Right atrium auricular region (tissue), 2 donors: ENCODE data around the gene PRX. TPM values are rescaled to one million over a fixed set of nuclear protein-coding genes. Genes with fewer than 3 reads are reported as not detected.

Experiments used
- DNase-seq: peaks from one replicate; pipeline ENCODE4 v3.0.0-alpha.2; 2019; ENCODE audit warnings: low spot score
- H3K27ac ChIP-seq, 2 donors: fragments of 200-600 bp; sonication (generic); 1 replicate in 1 of 2; 2 replicates in 1 of 2; pipeline ENCODE4 v1.5.1; 2016 to 2019
- H3K27me3 ChIP-seq, 2 donors: fragments of 200-600 bp; sonication (generic); one replicate each; pipeline versions ENCODE4 v1.5.1 to v1.6.0; 2017 to 2019
- H3K36me3 ChIP-seq: fragments of 200-600 bp; sonication (generic); one replicate; pipeline ENCODE4 v1.5.1; 2016
- H3K4me1 ChIP-seq, 2 donors: fragments of 200-600 bp; sonication (generic); one replicate each; pipeline versions ENCODE4 v1.5.1 to v1.6.0; 2017 to 2019
- H3K4me3 ChIP-seq, 2 donors: fragments of 200-600 bp; sonication (generic); 1 replicate in 1 of 2; 2 replicates in 1 of 2; pipeline ENCODE4 v1.5.1; 2017 to 2019; ENCODE audit warnings: mild to moderate bottlenecking in 1 of 2, moderate library complexity in 1 of 2
- H3K9me3 ChIP-seq, 2 donors: fragments of 200-600 bp; sonication (generic); one replicate each; pipeline ENCODE4 v1.5.1; 2019
- total RNA-seq, 2 donors: library from RNA; depleted of rRNA; stranded (reverse); fragments of >200 nt; gene quantifications; one replicate each; pipeline ENCODE4 v1.1.0, GENCODE V29; 2016
- TF ChIP-seq, protein P1 (sequence below), 2 donors: fragments of 200-600 bp; sonication (generic); IDR thresholded peaks; one replicate each; pipeline ENCODE4 v1.5.1; 2019; ENCODE audit warnings: antibody characterized with exemption in 2 of 2

PRX gene
- total RNA-seq, 2 donors from 2014 or later = 4.8 to 5.1 TPM

- Histone ChIP-seq H3K36me3 (no peaks in the 10 kb centered on the region), H3K27ac (no peak overlapping the region), H3K4me1 (no peaks in the 10 kb centered on the region), H3K4me3 (no peak overlapping the region), H3K27me3 (no peaks in the 10 kb centered on the region), H3K9me3 (no peaks in the 10 kb centered on the region)
- TF ChIP-seq, protein P1, sequence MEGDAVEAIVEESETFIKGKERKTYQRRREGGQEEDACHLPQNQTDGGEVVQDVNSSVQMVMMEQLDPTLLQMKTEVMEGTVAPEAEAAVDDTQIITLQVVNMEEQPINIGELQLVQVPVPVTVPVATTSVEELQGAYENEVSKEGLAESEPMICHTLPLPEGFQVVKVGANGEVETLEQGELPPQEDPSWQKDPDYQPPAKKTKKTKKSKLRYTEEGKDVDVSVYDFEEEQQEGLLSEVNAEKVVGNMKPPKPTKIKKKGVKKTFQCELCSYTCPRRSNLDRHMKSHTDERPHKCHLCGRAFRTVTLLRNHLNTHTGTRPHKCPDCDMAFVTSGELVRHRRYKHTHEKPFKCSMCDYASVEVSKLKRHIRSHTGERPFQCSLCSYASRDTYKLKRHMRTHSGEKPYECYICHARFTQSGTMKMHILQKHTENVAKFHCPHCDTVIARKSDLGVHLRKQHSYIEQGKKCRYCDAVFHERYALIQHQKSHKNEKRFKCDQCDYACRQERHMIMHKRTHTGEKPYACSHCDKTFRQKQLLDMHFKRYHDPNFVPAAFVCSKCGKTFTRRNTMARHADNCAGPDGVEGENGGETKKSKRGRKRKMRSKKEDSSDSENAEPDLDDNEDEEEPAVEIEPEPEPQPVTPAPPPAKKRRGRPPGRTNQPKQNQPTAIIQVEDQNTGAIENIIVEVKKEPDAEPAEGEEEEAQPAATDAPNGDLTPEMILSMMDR (IDR thresholded peaks at IDR 0.05) = no peak
- DNase-seq = no peak
Measured at GRCh38 chr19:40357640-40358039, 55.5 kb downstream of the PRX start.

DNA sequence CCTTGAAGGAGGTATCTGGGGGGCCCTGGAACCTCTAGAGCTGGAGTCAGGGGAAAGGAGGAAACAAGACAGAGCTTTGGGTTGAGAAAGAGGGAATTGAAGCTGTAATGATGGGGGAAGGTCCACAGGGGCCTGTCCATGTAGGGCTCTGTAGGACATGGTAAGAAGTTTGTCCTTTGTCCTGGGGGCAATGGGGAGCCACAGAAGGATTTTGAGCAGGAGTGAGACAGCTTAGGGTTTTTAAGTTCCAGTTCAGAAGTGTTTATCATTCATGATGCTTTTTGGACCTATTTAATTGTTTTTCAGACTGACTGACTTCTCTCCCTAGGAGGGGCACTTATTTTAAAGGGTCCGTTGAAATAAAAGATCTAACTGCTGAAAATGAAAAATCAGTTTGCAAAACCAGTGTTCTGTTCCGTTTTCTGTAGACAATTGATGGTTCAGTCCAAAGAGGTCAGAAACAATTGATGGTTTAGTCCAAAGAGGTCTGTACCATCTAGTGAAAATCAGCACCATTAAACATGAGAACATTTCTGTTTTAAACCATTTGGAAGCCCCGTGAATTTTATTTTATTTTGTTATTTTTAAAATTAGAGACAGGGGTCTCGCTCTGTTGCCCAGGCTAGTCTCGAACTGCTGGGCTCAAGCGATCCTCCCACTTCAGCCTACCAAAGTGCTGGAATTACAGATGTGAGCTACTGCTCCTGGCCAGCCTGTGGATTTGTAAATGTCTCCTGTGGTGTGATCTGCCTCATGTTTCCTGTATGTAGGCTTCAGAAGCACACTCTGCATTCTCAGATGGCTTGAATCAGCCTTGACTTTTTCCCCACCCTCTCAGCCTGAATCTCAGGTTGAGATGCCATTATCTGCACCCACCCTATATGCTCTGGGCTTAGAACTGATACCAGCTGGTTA lies 56.2 kb downstream of the PRX start:
- TF ChIP-seq, protein P1 (IDR thresholded peaks at IDR 0.05) = no peak
- Histone ChIP-seq H3K4me1 (no peaks in the 10 kb centered on the region), H3K36me3 (no peaks in the 10 kb centered on the region), H3K9me3 (no peaks in the 10 kb centered on the region), H3K4me3 (no peak overlapping the region), H3K27me3 (no peaks in the 10 kb centered on the region), H3K27ac (no peak overlapping the region)
- DNase-seq = no peak

- H3K36me3 ChIP-seq = no peaks in the 10 kb centered on the region
Measured at GRCh38 chr19:40355975-40356680, 57.0 kb downstream of the PRX start.

DNA sequence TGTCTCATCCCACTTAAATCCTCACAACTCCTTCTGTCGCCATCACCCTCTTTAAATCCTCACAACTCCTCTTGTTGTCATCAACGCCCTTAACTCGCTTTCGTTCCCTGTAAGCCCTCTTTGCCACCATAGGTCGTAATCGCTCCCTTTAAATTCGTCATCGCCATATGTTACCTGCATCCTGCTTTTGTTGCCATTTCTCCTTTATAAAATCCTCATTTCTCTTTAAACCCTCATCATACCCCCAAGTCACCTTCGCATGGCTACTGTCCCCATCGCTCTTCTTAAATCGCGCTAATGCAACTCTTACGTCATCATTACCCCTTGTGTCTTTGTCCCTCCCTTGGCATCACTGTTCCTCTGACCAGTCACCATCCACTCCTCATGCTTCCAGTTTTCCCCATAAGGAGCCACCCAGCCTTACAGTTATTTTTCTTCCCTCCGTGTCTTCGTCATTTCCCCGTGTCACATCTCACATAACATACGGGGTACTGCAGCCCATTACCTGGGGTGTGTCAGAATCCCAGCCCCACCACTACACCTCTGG lies 64.1 kb downstream of the PRX start:
- Histone ChIP-seq H3K4me1 (peaks cover 0 to 20% of the 10 kb centered on the region in 2 donors), H3K9me3 (no peaks in the 10 kb centered on the region), H3K4me3 (peak overlapping the region; percentile 78 to 88), H3K27me3 (no peaks in the 10 kb centered on the region), H3K36me3 (no peaks in the 10 kb centered on the region), H3K27ac (peak overlapping the region; percentile 87 to 90)
- DNase-seq = peak; percentile 61
- TF ChIP-seq, protein P1 (IDR thresholded peaks at IDR 0.05) = no peak

More at GRCh38 chr19:40355975-40356680, 57.0 kb downstream of the PRX start:
- H3K4me3 ChIP-seq = no peak overlapping the region
- H3K27me3 ChIP-seq = no peaks in the 10 kb centered on the region
- H3K4me1 ChIP-seq = no peaks in the 10 kb centered on the region
- TF ChIP-seq, protein P1 (IDR thresholded peaks at IDR 0.05) = no peak
- H3K27ac ChIP-seq = no peak overlapping the region
- DNase-seq = no peak
- H3K9me3 ChIP-seq = no peaks in the 10 kb centered on the region

- H3K4me1 ChIP-seq = peaks cover 0 to 23% of the 10 kb centered on the region in 2 donors
- H3K27me3 ChIP-seq = no peaks in the 10 kb centered on the region
Measured at GRCh38 chr19:40348125-40348913, 64.9 kb downstream of the PRX start, which contains the start of the genes C19orf47 and PLD3. Gene C19orf47 (minus strand): TSS chr19:40348397. CDS start chr19:40341857, 6,540 bp downstream. Gene PLD3 (plus strand): TSS chr19:40348695. CDS start chr19:40366484, 17,789 bp downstream.

More at GRCh38 chr19:40348125-40348913, 64.9 kb downstream of the PRX start, which contains the start of the genes C19orf47 and PLD3:
- H3K36me3 ChIP-seq = no peaks in the 10 kb centered on the region
- peak within 1 kb of the TSS; percentile 87 to 90 for H3K27ac ChIP-seq
- TF ChIP-seq, protein P1 (IDR thresholded peaks at IDR 0.05) = no peak
- peak within 1 kb of the TSS; percentile 78 to 88 for H3K4me3 ChIP-seq
- no peaks in the 10 kb centered on the region for H3K9me3 ChIP-seq
- peak; percentile 100 for DNase-seq
